ENCODE measurements around the gene AQP3.
"Not testable (repeated sequence)": the region's sequence is repeated elsewhere in the genome, so short reads cannot be mapped to it uniquely, and the experiment has no call there.

The AQP3 gene

GRCh38 chr9:33442125-33442524, 5.3 kb downstream of the AQP3 start:
- no peak for DNase-seq (ENCODE audit: low spot score)

- DNase-seq (ENCODE audit: low spot score), result no peak
Observed at GRCh38 chr9:33440609-33441008, 6.8 kb downstream of the AQP3 start.

GRCh38 chr9:33440204-33440603, 7.2 kb downstream of the AQP3 start:
- DNase-seq (ENCODE audit: low spot score), result no peak

- DNase-seq (ENCODE audit: low spot score), result no peak
Observed at GRCh38 chr9:33439731-33440130, 7.7 kb downstream of the AQP3 start.

GRCh38 chr9:33438926-33439680, 8.3 kb downstream of the AQP3 start:
- no peak for DNase-seq (ENCODE audit: low spot score)

- no peak for DNase-seq (ENCODE audit: low spot score)
Observed at GRCh38 chr9:33437898-33438297, 9.5 kb downstream of the AQP3 start.

GRCh38 chr9:33437205-33437604, 10.2 kb downstream of the AQP3 start:
- no peak for DNase-seq (ENCODE audit: low spot score)

GRCh38 chr9:33436445-33436844, 10.9 kb downstream of the AQP3 start:
- no peak for DNase-seq (ENCODE audit: low spot score)

GRCh38 chr9:33435821-33436277, 11.5 kb downstream of the AQP3 start:
- DNase-seq (ENCODE audit: low spot score), result no peak

- DNase-seq (ENCODE audit: low spot score), result no peak
Observed at GRCh38 chr9:33434317-33435105, 12.9 kb downstream of the AQP3 start.

- no peak for DNase-seq (ENCODE audit: low spot score)
Observed at GRCh38 chr9:33433871-33434270, 13.5 kb downstream of the AQP3 start.

- DNase-seq (ENCODE audit: low spot score), result no peak
Observed at GRCh38 chr9:33431420-33431819, 16.0 kb downstream of the AQP3 start.

- DNase-seq (ENCODE audit: low spot score), result no peak
Observed at GRCh38 chr9:33430942-33431341, 16.5 kb downstream of the AQP3 start.

GRCh38 chr9:33429256-33429985, 18.0 kb downstream of the AQP3 start:
- DNase-seq (ENCODE audit: low spot score), result no peak

GRCh38 chr9:33426843-33427293, 20.5 kb downstream of the AQP3 start:
- no peak for DNase-seq (ENCODE audit: low spot score)

GRCh38 chr9:33425128-33425533, 22.3 kb downstream of the AQP3 start:
- no peak for DNase-seq (ENCODE audit: low spot score)

- DNase-seq (ENCODE audit: low spot score), result not testable (repeated sequence)
Observed at GRCh38 chr9:33424492-33424891, 22.9 kb downstream of the AQP3 start.

- not testable (repeated sequence) for DNase-seq (ENCODE audit: low spot score)
Observed at GRCh38 chr9:33424043-33424442, 23.4 kb downstream of the AQP3 start.

- DNase-seq (ENCODE audit: low spot score), result no peak
Observed at GRCh38 chr9:33419708-33420303, 27.6 kb downstream of the AQP3 start.

GRCh38 chr9:33418090-33418489, 29.3 kb downstream of the AQP3 start:
- DNase-seq (ENCODE audit: low spot score), result no peak

- DNase-seq (ENCODE audit: low spot score), result no peak
Observed at GRCh38 chr9:33416996-33417395, 30.4 kb downstream of the AQP3 start.

Measured in SK-N-DZ (cell line).